Measurements from ENCODE around the gene PDZD2.

Gene PDZD2

GRCh38 chr5:31809050-31809870 is 170.3 kb downstream of the PDZD2 start:
- no peak overlapping the region for H3K4me3 ChIP-seq (replicated peaks; ENCODE audit: low read depth, low read length)
- peak; percentile 35 for DNase-seq (ENCODE audit: extremely low read depth, low read depth)
- peak; percentile 66 for TF ChIP-seq CTCF (IDR thresholded peaks at IDR 0.05; ENCODE audit: low read depth, low read length, missing control alignments)

GRCh38 chr5:31811210-31811609 is 172.3 kb downstream of the PDZD2 start:
- TF ChIP-seq CTCF (IDR thresholded peaks at IDR 0.05; ENCODE audit: low read depth, low read length, missing control alignments): no peak
- DNase-seq (ENCODE audit: extremely low read depth, low read depth): no peak
- H3K4me3 ChIP-seq (replicated peaks; ENCODE audit: low read depth, low read length): no peak overlapping the region

GRCh38 chr5:31815376-31815775 is 176.4 kb downstream of the PDZD2 start:
- DNase-seq (ENCODE audit: extremely low read depth, low read depth): no peak
- TF ChIP-seq CTCF (IDR thresholded peaks at IDR 0.05; ENCODE audit: low read depth, low read length, missing control alignments): no peak
- no peak overlapping the region for H3K4me3 ChIP-seq (replicated peaks; ENCODE audit: low read depth, low read length)

GRCh38 chr5:31819926-31820516 is 181.1 kb downstream of the PDZD2 start:
- TF ChIP-seq CTCF (IDR thresholded peaks at IDR 0.05; ENCODE audit: low read depth, low read length, missing control alignments): no peak
- no peak overlapping the region for H3K4me3 ChIP-seq (replicated peaks; ENCODE audit: low read depth, low read length)
- DNase-seq (ENCODE audit: extremely low read depth, low read depth): no peak

GRCh38 chr5:31823472-31823871 is 184.5 kb downstream of the PDZD2 start:
- DNase-seq (ENCODE audit: extremely low read depth, low read depth): no peak
- no peak for TF ChIP-seq CTCF (IDR thresholded peaks at IDR 0.05; ENCODE audit: low read depth, low read length, missing control alignments)
- no peak overlapping the region for H3K4me3 ChIP-seq (replicated peaks; ENCODE audit: low read depth, low read length)

GRCh38 chr5:31824869-31825517 is 186.1 kb downstream of the PDZD2 start:
- TF ChIP-seq CTCF (IDR thresholded peaks at IDR 0.05; ENCODE audit: low read depth, low read length, missing control alignments): no peak
- no peak for DNase-seq (ENCODE audit: extremely low read depth, low read depth)
- H3K4me3 ChIP-seq (replicated peaks; ENCODE audit: low read depth, low read length): no peak overlapping the region
